T-helper 1 cell treated with Interleukin-12 subunit alpha and Interleukin-12 subunit beta and Interleukin-4 antibody, amounts not matched to agents 30 μg/mL and 1 μg/mL, for 36 hours (primary cell): ENCODE measurements around the gene DAB2.

ENCODE experiments used
- H3K27ac Mint-ChIP-seq: one replicate; pipeline ENCODE4 v1.8.0; 2021; ENCODE audit warnings: mild to moderate bottlenecking, mixed read lengths
- H3K27me3 Mint-ChIP-seq: one replicate; pipeline ENCODE4 v1.8.0; 2021; ENCODE audit warnings: low read depth, mixed read lengths
- H3K36me3 Mint-ChIP-seq: one replicate; pipeline ENCODE4 v1.8.0; 2021; ENCODE audit warnings: low read depth, mixed read lengths
- H3K4me1 Mint-ChIP-seq: one replicate; pipeline ENCODE4 v1.8.0; 2021; ENCODE audit warnings: low read depth, mixed read lengths
- H3K4me3 Mint-ChIP-seq: one replicate; pipeline ENCODE4 v1.8.0; 2021; ENCODE audit warnings: mild to moderate bottlenecking, moderate library complexity, mixed read lengths
- H3K9me3 Mint-ChIP-seq: one replicate; pipeline ENCODE4 v1.8.0; 2021; ENCODE audit warnings: mixed read lengths

DAB2 gene

GRCh38 chr5:39439582-39440162, 14.9 kb upstream of the DAB2 start:
- Mint-ChIP-seq H3K27me3 (peaks cover 4% of the 10 kb centered on the region), H3K9me3 (no peaks in the 10 kb centered on the region), H3K4me3 (no peak overlapping the region), H3K27ac (no peak overlapping the region), H3K4me1 (no peaks in the 10 kb centered on the region), H3K36me3 (no peaks in the 10 kb centered on the region)

DNA sequence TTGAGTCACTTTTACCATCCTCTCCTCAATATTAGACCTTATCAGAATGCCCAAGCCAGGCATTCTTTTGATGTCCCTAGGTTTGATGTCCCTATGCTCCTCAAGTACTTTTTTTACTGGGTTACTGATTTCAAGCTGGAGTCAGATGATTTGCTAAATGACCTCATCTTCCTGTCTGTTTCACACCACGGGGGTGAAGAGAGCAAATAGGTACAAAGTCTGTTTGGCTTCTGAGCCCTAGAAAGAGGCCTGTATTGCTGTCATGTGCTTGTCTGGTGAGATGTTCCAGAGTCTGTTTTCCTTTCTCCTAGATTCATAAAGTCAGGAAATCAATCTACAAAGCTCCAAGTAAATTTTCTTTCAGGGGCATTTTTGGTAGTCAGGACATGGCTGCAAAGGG, 12.7 kb upstream of the DAB2 start:
- Mint-ChIP-seq H3K4me1 (no peaks in the 10 kb centered on the region), H3K27ac (no peak overlapping the region), H3K36me3 (no peaks in the 10 kb centered on the region), H3K4me3 (no peak overlapping the region), H3K9me3 (no peaks in the 10 kb centered on the region), H3K27me3 (peaks cover 4% of the 10 kb centered on the region)

GRCh38 chr5:39433848-39434247, 9.1 kb upstream of the DAB2 start:
- no peak overlapping the region for H3K4me3 Mint-ChIP-seq
- H3K4me1 Mint-ChIP-seq, result no peaks in the 10 kb centered on the region
- H3K9me3 Mint-ChIP-seq, result no peaks in the 10 kb centered on the region
- H3K36me3 Mint-ChIP-seq, result no peaks in the 10 kb centered on the region
- peaks cover 3% of the 10 kb centered on the region for H3K27me3 Mint-ChIP-seq
- no peak overlapping the region for H3K27ac Mint-ChIP-seq

DNA sequence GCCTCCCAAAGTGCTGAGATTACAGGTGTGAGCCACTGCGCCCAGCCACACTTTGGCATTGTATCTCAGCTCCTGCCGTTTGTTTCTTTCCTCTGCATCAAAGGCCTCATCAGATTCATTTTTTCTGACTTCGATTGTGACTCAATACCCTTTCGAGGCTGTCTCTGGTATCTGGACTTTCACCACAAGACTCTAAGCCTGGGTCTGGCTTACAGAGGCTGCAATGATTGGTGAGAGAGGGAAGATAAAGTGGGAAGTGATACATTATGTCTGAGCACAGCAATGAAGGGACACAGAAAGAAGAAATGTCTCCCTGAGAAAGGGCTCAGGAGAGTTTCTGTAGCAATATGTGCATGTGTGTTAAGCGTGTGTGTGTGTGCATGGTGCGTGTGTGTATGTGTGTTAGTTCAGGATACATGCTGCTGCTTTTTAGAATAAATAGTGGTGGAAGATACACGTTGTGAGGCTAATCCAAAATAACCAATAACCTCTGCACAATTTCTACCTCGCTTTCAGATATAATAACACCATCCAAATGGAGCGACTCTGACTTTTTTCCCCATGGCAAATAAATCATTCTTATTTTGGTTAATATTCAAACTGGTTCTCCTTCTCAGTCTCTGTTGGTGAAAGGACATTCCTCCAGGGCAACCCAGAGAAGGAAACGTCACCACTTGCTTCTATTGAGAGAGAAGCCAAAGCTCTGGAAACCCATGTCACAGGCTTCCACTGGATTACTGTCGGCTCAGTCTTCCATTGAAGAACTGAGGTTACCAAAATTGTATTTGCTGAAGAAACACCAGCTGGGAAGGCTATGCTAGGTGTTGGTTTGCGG, 8.1 kb upstream of the DAB2 start:
- H3K27ac Mint-ChIP-seq, result no peak overlapping the region
- H3K27me3 Mint-ChIP-seq, result peaks cover 8% of the 10 kb centered on the region
- H3K4me1 Mint-ChIP-seq, result no peaks in the 10 kb centered on the region
- no peak overlapping the region for H3K4me3 Mint-ChIP-seq
- H3K9me3 Mint-ChIP-seq, result no peaks in the 10 kb centered on the region
- H3K36me3 Mint-ChIP-seq, result no peaks in the 10 kb centered on the region

DNA sequence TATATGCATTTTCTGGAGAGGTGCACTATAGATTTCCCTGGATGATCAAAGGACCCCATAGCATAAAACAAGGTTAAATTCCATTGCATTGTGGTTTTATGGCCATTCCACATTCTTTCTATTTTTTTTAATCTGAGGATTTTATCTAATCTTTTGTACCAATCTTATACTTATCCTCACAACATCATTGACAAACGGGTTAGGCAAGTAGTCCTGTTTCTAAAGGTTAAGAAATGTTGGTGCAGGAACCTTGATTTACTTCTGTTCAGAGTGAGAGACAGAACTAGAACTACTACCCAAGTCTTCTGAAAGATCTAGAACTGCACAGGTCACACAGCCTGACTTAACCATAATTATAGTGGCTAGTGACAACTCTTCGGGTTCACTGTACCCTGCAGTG, 5.7 kb upstream of the DAB2 start:
- H3K27ac Mint-ChIP-seq, result no peak overlapping the region

GRCh38 chr5:39428640-39429039, 3.9 kb upstream of the DAB2 start:
- Mint-ChIP-seq H3K27me3 (peaks cover 50% of the 10 kb centered on the region), H3K9me3 (no peaks in the 10 kb centered on the region), H3K27ac (no peak overlapping the region), H3K4me3 (no peak overlapping the region), H3K36me3 (no peaks in the 10 kb centered on the region), H3K4me1 (peaks cover 6% of the 10 kb centered on the region)

More for the DNA sequence above, 5.7 kb upstream of the DAB2 start:
- no peaks in the 10 kb centered on the region for H3K36me3 Mint-ChIP-seq
- no peak overlapping the region for H3K4me3 Mint-ChIP-seq
- H3K4me1 Mint-ChIP-seq, result no peaks in the 10 kb centered on the region
- H3K9me3 Mint-ChIP-seq, result no peaks in the 10 kb centered on the region
- H3K27me3 Mint-ChIP-seq, result peaks cover 33% of the 10 kb centered on the region

- Mint-ChIP-seq H3K9me3 (no peaks in the 10 kb centered on the region), H3K4me3 (no peak overlapping the region), H3K27me3 (peaks cover 60% of the 10 kb centered on the region), H3K36me3 (no peaks in the 10 kb centered on the region), H3K27ac (no peak overlapping the region), H3K4me1 (peaks cover 6% of the 10 kb centered on the region)
These were observed 2.9 kb upstream of the DAB2 start for GRCh38 chr5:39427633-39428032.

GRCh38 chr5:39427229-39427628, 2.4 kb upstream of the DAB2 start:
- Mint-ChIP-seq H3K4me1 (peaks cover 6% of the 10 kb centered on the region), H3K27me3 (peaks cover 65% of the 10 kb centered on the region), H3K4me3 (no peak overlapping the region), H3K27ac (no peak overlapping the region), H3K36me3 (no peaks in the 10 kb centered on the region), H3K9me3 (no peaks in the 10 kb centered on the region)

DNA sequence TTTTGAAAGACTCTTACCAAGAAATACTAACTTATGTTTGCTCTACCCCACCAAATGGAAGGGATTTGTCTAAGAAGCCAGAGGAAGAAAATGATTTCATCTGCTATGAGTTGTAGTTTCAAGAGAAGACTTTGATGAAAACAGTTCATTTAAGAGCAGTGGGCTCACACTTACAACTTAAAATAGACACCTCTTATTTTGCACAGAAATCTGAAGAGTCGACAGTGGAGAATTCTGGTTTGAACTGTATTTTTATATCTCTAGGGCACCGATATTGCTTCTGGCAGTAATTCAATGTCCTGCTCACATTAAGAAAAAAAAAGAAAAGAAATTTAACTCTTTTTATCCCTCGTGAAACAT, 1.9 kb upstream of the DAB2 start:
- no peak overlapping the region for H3K4me3 Mint-ChIP-seq
- no peaks in the 10 kb centered on the region for H3K36me3 Mint-ChIP-seq
- no peak overlapping the region for H3K27ac Mint-ChIP-seq
- peaks cover 66% of the 10 kb centered on the region for H3K27me3 Mint-ChIP-seq
- H3K4me1 Mint-ChIP-seq, result peaks cover 6% of the 10 kb centered on the region
- no peaks in the 10 kb centered on the region for H3K9me3 Mint-ChIP-seq

DNA sequence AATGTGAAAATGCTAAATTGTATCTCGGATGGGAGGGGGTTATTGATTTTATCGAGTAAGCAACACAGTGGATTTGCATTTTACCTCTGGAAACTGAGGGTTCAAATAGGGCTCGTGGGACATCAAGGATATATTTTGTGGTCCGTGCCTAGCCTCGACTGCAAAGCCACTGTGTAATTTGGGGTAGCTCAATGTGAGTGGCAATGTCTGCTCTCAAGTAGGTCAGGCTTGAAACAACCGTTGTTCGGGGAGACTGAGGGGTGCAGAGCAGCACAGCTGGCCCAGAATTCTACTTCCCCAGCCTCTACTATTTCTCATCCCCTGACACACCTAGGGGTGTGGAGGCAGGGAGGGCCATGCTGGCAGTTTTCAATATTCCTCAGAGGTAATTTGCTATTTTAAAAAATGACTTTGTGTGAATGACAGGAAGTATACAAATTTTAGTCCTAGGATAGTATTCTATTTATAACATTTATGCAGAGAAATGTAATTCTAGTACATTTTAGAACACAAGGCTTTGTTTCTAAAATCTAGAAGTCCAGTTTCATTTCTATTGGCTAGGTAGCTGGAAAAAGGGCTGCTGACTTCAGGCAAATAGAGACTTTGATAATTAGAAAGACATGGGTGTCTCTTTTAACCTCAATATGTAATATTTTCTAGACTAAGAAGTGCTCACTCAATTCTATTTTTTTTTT, 1.4 kb upstream of the DAB2 start:
- Mint-ChIP-seq H3K27me3 (peaks cover 66% of the 10 kb centered on the region), H3K4me3 (no peak overlapping the region), H3K9me3 (no peaks in the 10 kb centered on the region), H3K27ac (no peak overlapping the region), H3K4me1 (peaks cover 6% of the 10 kb centered on the region), H3K36me3 (no peaks in the 10 kb centered on the region)

DNA sequence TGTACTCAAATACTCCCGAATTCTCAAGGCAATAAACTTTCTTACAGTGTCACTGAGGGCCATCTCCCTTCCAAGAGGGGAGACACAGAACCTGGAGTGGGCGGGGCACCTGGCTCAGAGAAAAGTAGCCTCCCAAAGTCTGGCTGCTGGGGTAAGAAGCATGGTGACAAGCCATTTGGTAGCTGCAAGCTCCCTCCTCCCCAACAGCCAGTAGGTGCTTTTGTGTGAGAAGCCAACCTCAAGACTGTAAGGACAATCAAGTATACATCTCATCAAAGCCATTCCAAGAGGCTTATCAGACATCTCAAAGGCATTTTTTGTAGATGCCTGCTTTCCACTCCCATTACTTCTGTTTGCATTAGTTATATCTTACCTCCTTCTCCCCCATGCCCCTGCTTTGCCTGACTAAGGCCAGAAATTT, 1.4 kb downstream of the DAB2 start:
- Mint-ChIP-seq H3K4me3 (no peak overlapping the region), H3K9me3 (no peaks in the 10 kb centered on the region), H3K36me3 (no peaks in the 10 kb centered on the region), H3K4me1 (peaks cover 6% of the 10 kb centered on the region), H3K27me3 (peaks cover 74% of the 10 kb centered on the region), H3K27ac (no peak overlapping the region)

- H3K27ac Mint-ChIP-seq, result no peak overlapping the region
- no peaks in the 10 kb centered on the region for H3K36me3 Mint-ChIP-seq
- H3K4me1 Mint-ChIP-seq, result peaks cover 6% of the 10 kb centered on the region
- peaks cover 72% of the 10 kb centered on the region for H3K27me3 Mint-ChIP-seq
- no peaks in the 10 kb centered on the region for H3K9me3 Mint-ChIP-seq
- no peak overlapping the region for H3K4me3 Mint-ChIP-seq
These were observed 2.0 kb downstream of the DAB2 start for GRCh38 chr5:39422728-39423285.

DNA sequence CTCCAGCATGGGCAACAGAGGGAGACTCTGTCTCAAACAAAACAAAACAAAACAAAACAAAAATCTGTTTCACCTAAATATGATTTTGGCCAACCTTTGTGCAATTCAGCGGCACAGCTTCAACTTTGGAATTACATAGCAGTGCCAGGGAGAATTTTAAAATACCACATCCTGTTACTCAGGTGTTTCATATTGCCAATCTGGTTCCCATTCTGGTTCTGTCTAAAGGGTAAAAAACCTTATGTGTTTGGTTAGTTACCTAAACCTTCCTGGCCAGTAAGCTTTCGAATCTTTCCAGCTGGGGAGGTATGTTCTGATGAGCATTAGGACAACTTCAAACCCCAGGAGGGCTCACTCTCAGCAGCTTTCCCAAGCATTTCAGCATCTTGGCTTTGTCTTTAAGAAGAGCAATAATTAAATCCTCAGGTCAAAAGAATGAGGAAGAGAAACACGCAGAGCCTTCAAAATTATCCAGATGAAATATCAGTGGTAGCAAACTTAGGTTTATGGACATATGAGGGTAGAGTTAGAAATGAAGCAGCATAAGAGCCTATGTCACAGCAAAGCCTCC, 2.7 kb downstream of the DAB2 start:
- Mint-ChIP-seq H3K36me3 (no peaks in the 10 kb centered on the region), H3K9me3 (no peaks in the 10 kb centered on the region), H3K27ac (no peak overlapping the region), H3K4me3 (no peak overlapping the region), H3K4me1 (peaks cover 6% of the 10 kb centered on the region), H3K27me3 (peaks cover 69% of the 10 kb centered on the region)

DNA sequence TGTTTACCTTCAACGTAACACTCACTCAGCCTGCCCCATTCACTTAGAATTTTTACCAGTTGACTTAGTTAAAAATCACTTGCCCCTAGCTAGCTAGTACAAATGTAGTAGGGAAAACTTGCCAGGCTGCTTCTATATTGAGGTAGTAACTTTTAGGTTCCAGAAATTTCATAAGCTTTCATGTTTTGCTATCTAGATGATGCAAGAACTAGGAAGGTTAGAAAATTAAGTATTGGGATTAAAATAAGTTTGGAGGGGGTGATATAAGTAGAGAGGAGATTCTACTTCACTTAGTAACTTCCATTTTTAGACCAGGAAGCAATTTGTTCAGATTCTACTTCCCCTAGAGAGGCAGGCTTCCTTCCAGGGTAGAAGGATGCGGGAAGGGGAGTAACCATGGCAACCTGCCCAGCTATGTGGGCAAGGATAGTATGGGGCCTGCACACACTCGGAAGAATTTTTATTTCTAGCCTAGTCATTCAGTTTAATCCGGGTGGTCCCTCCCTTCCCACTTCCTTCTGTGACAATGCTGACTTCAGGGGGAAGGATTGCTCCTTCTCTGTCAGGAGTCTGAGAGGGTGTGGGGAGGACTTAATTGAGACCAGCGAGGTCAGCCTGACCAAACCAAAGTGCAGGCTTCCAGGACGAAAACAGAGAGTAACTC, 4.2 kb downstream of the DAB2 start:
- Mint-ChIP-seq H3K4me1 (peaks cover 6% of the 10 kb centered on the region), H3K27me3 (peaks cover 63% of the 10 kb centered on the region), H3K9me3 (no peaks in the 10 kb centered on the region), H3K4me3 (no peak overlapping the region), H3K27ac (no peak overlapping the region), H3K36me3 (no peaks in the 10 kb centered on the region)
